Head of caudate nucleus (tissue), 42 donors: Measurements from ENCODE around the gene SDHAF1.
"Not testable (repeated sequence)": the region's sequence is repeated elsewhere in the genome, so short reads cannot be mapped to it uniquely, and the experiment has no call there.

Experiments
- DNase-seq, 42 donors: peaks; one replicate each; pipeline versions ENCODE4 v3.0.0 to v3.0.0-alpha.2; 2020 to 2021; ENCODE audit warnings: mixed read lengths in 7 of 42
- intact Hi-C: fragments of 100-400 bp; cut with DNase I; formaldehyde crosslinking; loops from one replicate; pipeline ENCODE4 v1.15.0; 2022

SDHAF1 gene

GRCh38 chr19:36009633-36010379 is 14.8 kb downstream of the SDHAF1 start:
- DNase-seq: no peak
- intact Hi-C loops: no loop called here

GRCh38 chr19:36010402-36010801 is 15.4 kb downstream of the SDHAF1 start:
- intact Hi-C loops: no loop called here
- no peak for DNase-seq

- peak in 2 of 42 donors; percentile 12 to 23 for DNase-seq
- intact Hi-C loops: no loop called here
These were observed 18.5 kb downstream of the SDHAF1 start for GRCh38 chr19:36013280-36014011.

- intact Hi-C loops: no loop called here
- DNase-seq: peak; percentile 98 to 100 (median 99)
These were observed 19.3 kb downstream of the SDHAF1 start, which contains the start of gene ALKBH6 for GRCh38 chr19:36014012-36014924. TSS of gene ALKBH6 (minus strand) at chr19:36014213. CDS start at chr19:36013397, 816 bp downstream.

- intact Hi-C loops: no loop called here
- no peak for DNase-seq
These were observed 24.2 kb downstream of the SDHAF1 start for GRCh38 chr19:36019061-36019670.

- DNase-seq: no peak
- intact Hi-C loops: no loop called here
These were observed 28.4 kb downstream of the SDHAF1 start for GRCh38 chr19:36023432-36023831.

- intact Hi-C loops: no loop called here
- no peak for DNase-seq
These were observed 30.6 kb downstream of the SDHAF1 start for GRCh38 chr19:36025541-36025940.

- DNase-seq: no peak
- intact Hi-C loops: no loop called here
These were observed 31.3 kb downstream of the SDHAF1 start for GRCh38 chr19:36026091-36026876.

- no peak for DNase-seq
- intact Hi-C loops: no loop called here
These were observed 32.7 kb downstream of the SDHAF1 start for GRCh38 chr19:36027696-36028095.

GRCh38 chr19:36028313-36029041 is 33.5 kb downstream of the SDHAF1 start:
- intact Hi-C loops: no loop called here
- DNase-seq: peak; percentile 56 to 95 (median 81)

- intact Hi-C loops: no loop called here
- DNase-seq: peak in 10 of 42 donors; percentile 24 to 63 (median 42)
These were observed 35.5 kb downstream of the SDHAF1 start for GRCh38 chr19:36030264-36031148.

- intact Hi-C loops: no loop called here
- DNase-seq: no peak
These were observed 36.3 kb downstream of the SDHAF1 start for GRCh38 chr19:36031308-36031707.

- intact Hi-C loops: no loop called here
- DNase-seq: peak; percentile 47 to 95 (median 89)
These were observed 37.5 kb downstream of the SDHAF1 start, which contains the start of gene CLIP3 for GRCh38 chr19:36032251-36033104. TSS of gene CLIP3 (minus strand) at chr19:36032873. CDS start at chr19:36032357, 516 bp downstream.

- intact Hi-C loops: no loop called here
- DNase-seq: no peak
These were observed 45.5 kb downstream of the SDHAF1 start for GRCh38 chr19:36040495-36040894.

GRCh38 chr19:36041092-36041491 is 46.1 kb downstream of the SDHAF1 start:
- intact Hi-C loops, DNase-seq: not testable (repeated sequence)
